GM19463 (cell line): Measurements from ENCODE around the gene ZNF507.
"Not testable (repeated sequence)": the region's sequence is repeated elsewhere in the genome, so short reads cannot be mapped to it uniquely, and the experiment has no call there.

Experiments used
- ATAC-seq: cut with Tn5 transposase; IDR thresholded peaks from one replicate; pipeline ENCODE4 v1.9.1; 2021; ENCODE audit warnings: mild to moderate bottlenecking, moderate library complexity; ENCODE audit not compliant: unreplicated experiment

ZNF507 gene

GRCh38 chr19:32367063-32367462 is 21.7 kb downstream of the ZNF507 start:
- no peak for ATAC-seq

GRCh38 chr19:32367948-32368536 is 22.6 kb downstream of the ZNF507 start:
- ATAC-seq: no peak

GRCh38 chr19:32368787-32369186 is 23.4 kb downstream of the ZNF507 start:
- ATAC-seq: no peak

GRCh38 chr19:32372726-32373517 is 27.5 kb downstream of the ZNF507 start:
- ATAC-seq: no peak

- ATAC-seq: no peak
Observed at GRCh38 chr19:32373585-32374295, 28.3 kb downstream of the ZNF507 start.

GRCh38 chr19:32374362-32374761 is 29.0 kb downstream of the ZNF507 start:
- ATAC-seq: not testable (repeated sequence)

GRCh38 chr19:32377088-32377487 is 31.7 kb downstream of the ZNF507 start:
- ATAC-seq: not testable (repeated sequence)

GRCh38 chr19:32380269-32380668 is 34.9 kb downstream of the ZNF507 start:
- ATAC-seq: no peak

- no peak for ATAC-seq
Observed at GRCh38 chr19:32387701-32388392, 42.4 kb downstream of the ZNF507 start.

GRCh38 chr19:32388393-32388855 is 43.0 kb downstream of the ZNF507 start:
- no peak for ATAC-seq

GRCh38 chr19:32392901-32393300 is 47.5 kb downstream of the ZNF507 start:
- ATAC-seq: no peak

- no peak for ATAC-seq
Observed at GRCh38 chr19:32396046-32396652, 50.7 kb downstream of the ZNF507 start.

GRCh38 chr19:32397671-32398101 is 52.3 kb downstream of the ZNF507 start:
- no peak for ATAC-seq

- ATAC-seq: no peak
Observed at GRCh38 chr19:32401992-32402391, 56.6 kb downstream of the ZNF507 start.

GRCh38 chr19:32403291-32403995 is 58.0 kb downstream of the ZNF507 start:
- no peak for ATAC-seq

GRCh38 chr19:32404213-32404932 is 59.0 kb downstream of the ZNF507 start:
- ATAC-seq: no peak

GRCh38 chr19:32404933-32405430 is 59.6 kb downstream of the ZNF507 start:
- ATAC-seq: peak; percentile 8

- ATAC-seq: peak; percentile 94
Observed at GRCh38 chr19:32405431-32406160, 60.2 kb downstream of the ZNF507 start, which contains the start of gene DPY19L3. TSS of gene DPY19L3 (plus strand) at chr19:32405770. CDS start at chr19:32408254, 2,484 bp downstream.
